ENCODE data around the gene LMOD2.
"Not testable (repeated sequence)": the region's sequence is repeated elsewhere in the genome, so short reads cannot be mapped to it uniquely, and the experiment has no call there.

Gene LMOD2, protein sequence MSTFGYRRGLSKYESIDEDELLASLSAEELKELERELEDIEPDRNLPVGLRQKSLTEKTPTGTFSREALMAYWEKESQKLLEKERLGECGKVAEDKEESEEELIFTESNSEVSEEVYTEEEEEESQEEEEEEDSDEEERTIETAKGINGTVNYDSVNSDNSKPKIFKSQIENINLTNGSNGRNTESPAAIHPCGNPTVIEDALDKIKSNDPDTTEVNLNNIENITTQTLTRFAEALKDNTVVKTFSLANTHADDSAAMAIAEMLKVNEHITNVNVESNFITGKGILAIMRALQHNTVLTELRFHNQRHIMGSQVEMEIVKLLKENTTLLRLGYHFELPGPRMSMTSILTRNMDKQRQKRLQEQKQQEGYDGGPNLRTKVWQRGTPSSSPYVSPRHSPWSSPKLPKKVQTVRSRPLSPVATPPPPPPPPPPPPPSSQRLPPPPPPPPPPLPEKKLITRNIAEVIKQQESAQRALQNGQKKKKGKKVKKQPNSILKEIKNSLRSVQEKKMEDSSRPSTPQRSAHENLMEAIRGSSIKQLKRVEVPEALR

DNA sequence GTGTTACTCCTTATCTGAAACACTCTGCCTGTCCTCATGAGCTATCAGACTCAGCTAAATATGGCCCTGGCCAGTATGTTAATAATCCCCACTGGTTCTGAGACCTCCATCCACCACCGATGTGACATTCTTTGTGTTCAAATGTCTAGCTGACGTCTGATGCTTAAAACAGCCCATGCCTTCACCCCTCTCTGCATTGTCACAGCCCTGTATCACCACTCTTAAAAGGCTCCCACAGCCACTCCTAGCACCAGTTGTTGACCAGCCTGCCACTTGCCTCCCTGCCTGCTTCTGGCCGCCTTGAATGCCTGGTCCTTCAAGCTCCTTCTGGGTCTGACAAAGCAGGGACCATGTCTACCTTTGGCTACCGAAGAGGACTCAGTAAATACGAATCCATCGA lies at the start of gene LMOD2:
Gene LMOD2 (plus strand): TSS at position 253 of the 400 bp plus-strand sequence. CDS start 98 bp downstream, at position 351.
- DNase-seq (ENCODE audit: low spot score), result no peak

DNA sequence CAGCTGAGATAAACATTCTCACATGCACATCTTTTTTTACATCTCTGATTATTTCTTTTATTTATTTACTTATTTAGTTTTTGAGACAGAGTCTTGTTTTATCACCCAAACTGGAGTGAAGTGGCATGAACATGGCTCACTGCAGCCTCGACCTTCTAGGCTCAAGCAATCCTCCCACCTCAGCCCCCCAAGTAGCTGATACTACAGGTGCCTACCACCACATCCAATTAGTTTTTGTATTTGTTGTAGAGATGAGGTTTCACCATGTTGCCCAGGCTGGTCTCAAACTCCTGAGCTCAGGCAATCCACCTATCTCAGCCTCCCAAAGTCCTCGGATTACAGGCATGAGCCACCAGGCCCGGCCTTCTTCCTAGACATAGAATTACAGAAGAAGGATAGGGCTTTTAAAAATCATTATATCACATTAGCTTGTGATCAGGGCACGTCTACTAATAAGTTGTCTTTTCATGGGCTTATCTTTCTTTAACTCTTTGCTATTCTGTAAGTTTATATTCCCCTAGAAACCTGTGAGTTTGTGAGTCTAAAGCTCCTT lies 48.2 kb upstream of the LMOD2 start:
- no peak for DNase-seq (ENCODE audit: low spot score)

DNA sequence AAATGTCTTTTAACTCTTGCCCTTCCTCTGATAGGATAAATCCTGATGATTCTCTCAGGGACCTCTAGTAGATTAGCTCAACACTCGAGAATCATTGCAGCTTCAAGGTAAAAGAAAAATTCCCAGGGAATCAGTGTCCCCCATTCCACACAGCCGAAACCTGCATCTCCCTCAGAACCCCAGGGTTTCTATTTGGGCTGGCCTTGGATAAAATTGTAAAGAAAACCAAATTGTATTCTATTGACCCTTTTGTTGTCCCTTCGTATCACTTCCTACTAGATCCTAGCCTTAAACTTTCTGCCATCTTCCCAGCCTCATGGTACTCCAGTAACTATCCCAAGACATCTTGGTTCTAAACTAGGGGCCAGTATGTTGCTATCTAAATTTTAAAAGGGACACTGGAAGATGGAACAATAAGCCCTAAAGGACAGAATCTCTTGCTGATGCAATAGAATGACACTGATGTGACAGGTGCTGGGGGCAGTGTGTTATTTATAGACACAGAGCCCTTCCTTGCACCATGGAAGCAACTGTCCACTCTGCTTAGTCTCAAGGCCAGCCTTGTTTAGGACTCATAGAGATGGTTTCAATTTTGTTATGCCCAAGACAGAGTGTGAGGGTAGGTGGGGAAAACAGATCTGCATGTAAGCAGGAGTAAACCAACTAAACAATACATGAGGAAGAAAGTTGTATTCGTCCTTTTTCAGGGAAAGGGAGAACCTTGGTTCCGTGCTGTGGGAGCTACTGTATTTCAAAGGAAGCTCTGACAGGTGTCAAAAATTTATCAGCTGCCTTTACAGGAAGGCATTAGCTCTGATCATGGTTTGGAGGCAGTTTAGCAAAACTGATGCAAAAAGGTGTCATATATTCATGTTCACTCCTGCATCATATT lies 46.4 kb upstream of the LMOD2 start:
- no peak for DNase-seq (ENCODE audit: low spot score)

DNA sequence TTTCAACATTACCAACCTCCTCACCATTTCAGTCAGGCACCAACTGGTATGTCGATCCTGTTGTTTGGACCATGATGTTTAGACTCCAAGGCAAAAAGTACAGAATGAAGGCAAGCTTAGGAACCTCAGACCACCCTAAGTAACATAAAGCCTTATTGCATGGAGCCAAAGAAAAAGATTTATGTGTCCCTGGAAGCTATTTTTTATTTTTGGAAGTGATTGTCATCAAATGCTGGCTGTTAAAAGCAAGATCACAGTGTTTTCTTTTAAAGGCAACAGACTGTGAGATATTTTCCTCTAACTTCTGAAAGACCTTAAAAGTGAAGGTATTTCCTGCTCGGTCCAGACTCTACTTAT lies 45.8 kb upstream of the LMOD2 start:
- no peak for DNase-seq (ENCODE audit: low spot score)

DNA sequence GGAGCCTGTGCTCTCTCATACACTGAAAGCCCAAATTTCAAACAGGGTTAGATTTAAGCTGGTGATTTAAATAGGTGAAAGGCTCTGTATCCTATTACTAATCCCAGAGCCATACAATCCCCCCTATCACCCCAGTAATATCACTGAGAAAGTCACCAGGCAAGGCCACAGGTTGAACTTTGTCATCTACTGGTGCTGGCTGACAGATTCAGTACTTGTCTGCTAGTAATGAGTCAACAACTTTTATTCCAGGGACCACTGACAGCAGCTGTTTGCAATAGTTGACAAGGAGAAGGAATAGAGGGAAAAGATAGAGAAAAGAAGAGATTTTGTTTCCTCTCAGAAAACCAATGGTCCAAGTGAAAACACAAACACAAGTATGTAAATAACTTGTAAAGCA lies 43.6 kb upstream of the LMOD2 start:
- no peak for DNase-seq (ENCODE audit: low spot score)

DNA sequence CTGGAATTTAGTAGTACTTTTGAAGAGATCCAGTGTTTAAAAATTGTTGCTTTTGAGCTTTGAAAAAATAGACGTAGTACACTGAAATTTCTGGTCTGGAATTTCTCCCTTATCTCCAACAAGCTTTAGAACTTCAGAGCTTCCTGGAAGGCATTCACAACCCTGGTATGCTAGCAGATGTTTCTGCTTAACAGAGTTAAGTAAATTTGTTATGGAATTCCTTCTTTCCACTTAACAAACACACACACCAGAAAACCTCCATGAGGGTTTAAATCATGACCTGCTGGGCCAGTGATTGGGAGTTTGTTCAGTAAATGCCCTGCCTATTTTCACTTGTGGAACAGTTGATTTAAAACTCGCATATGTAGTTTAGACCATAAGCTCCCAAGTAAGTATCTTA lies 40.3 kb upstream of the LMOD2 start:
- DNase-seq (ENCODE audit: low spot score), result no peak

DNA sequence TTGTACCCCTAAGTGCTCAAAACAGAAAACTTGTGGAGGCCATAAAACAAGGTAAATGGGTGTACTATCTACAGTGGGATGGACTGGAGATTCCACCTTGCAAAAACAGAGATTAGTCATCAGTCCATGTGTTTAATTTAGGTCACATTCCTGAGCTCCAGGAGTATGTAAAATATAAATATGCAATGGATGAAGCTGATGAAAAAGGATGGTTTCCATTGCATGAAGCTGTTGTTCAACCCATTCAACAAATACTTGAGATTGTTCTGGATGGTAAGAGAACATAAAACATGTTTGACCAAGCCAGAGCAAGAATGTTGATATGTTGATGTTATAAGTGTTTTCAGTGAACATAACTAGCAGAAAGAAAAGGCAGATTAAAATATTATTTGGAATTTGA lies 39.4 kb upstream of the LMOD2 start:
- DNase-seq (ENCODE audit: low spot score), result no peak

DNA sequence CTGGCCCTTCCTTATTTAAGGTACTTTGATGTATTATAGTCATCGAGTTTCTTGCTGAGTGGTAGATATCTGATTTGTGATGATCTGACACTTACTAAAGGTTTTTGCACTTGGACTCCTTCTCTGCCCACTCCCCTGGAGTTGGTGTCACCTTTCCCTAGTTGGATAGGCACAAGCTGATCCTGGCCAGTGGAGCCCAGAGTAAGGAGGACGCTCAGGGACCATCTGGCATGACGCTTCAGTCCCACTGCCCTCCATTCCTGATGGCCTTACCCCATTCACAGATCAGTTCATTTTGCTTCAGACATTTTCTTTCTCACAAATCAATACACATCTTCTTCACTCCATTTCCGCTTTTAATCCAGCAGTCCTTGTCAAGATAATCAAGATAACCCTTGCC lies 34.0 kb upstream of the LMOD2 start:
- no peak for DNase-seq (ENCODE audit: low spot score)

DNA sequence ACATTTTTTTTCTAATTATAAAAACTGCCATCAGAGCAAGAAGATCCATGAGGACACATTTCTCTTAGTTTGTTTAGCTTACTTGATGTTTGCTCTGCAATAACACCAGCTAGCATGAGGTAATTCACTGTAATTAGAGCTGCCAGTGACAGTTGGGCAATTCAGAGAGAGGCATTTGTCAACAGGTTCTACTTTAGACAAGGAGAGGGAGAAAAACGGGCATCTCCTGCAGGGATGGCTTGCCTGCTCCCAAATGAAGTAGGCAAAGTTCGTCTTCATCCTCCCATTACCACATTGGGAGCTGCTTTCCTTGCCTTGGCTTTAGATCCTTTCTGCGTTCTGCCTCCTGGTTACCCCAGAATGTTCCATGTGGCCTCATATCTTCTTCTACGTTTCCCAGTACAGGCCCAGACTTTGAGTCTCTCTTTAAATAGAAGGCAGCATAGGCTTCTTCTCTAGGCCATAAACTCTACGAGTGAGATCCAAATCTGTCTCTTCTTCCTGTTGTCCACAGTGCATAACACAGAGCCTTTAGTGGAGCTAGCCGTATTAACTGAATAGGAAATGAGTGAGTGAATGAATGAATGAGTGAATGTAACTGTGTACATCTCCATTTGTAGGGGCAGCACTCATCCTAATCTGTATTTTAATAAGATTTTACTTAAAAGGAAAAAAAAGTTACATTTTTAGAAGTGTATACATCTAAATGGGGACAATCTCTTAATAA lies 32.8 kb upstream of the LMOD2 start:
- DNase-seq (ENCODE audit: low spot score), result no peak

DNA sequence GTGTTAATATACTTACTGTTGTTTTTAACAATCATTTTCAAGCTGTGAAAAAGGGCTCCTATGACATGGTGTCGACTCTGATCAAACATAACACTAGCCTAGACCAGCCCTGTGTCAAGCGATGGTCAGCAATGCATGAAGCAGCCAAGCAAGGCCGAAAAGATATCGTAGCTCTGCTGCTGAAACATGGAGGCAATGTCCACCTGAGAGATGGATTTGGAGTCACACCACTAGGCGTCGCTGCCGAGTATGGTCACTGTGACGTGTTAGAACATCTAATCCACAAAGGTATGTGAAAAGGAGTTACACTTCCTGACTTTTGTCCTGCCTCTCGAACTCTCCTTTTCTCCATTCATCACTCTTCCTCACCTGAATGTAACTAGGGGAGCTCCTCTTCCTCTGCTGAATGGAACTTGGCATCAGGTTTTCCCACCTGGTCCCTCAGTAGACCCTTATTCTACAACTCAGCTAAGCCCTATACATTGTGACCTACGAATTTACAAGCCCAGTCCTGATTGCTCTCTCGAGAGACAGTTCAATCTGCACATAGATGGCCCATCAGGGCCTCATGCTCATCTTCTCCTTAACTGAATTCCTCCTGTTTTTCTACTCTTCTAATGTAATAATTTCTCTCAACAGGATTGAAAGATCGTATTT lies 31.0 kb upstream of the LMOD2 start:
- DNase-seq (ENCODE audit: low spot score), result peak; percentile 54

DNA sequence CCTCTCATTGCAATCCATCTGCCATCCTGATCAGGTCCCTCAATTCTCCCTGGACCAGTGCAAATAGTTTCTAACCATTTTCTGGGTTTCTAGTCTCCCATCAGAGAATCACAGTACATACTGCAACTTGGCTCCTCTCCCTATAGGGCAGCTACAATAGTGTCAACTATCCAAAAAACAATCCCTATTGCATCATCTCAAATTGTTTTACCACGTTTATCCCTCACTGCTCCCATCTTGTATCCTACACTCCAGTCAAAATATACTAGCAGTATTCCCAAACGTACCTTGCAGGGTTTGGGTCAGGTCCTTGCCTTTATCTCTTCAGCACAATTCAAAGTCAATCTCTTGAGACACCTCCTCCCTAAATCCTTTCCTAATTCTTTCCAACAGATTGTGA lies 30.4 kb upstream of the LMOD2 start:
- DNase-seq (ENCODE audit: low spot score), result no peak

DNA sequence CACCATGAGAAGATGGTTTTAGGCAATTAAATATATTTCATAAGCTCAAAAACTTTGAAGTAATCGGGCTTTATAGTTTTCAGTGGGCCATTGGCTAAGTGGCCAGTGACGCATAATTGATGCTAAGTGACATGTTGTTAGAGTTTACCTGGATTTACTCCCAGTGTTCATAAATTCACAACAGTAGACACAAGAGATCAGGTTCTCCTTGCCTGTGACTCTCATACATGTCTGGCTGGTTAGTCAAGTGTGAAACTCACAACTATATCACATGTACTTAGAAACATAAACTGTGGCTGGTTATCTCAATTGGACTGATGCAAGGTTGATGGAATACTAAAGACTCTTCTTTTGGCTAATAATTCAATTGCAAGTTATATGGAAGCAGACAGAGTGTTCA lies 27.8 kb upstream of the LMOD2 start:
- no peak for DNase-seq (ENCODE audit: low spot score)

DNA sequence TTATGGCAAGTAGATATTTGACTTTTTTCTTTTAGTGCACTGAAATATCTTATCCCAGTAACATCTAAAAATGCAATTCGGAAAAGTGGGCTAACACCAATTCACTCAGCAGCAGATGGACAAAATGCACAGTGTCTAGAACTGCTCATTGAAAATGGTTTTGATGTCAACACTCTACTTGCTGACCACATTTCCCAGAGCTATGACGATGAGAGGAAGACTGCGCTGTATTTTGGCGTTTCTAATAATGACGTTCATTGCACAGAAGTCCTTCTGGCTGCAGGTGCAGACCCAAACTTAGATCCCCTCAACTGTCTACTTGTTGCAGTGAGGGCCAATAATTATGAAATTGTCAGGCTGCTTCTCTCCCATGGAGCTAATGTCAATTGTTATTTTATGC lies 26.8 kb upstream of the LMOD2 start:
- DNase-seq (ENCODE audit: low spot score), result no peak

DNA sequence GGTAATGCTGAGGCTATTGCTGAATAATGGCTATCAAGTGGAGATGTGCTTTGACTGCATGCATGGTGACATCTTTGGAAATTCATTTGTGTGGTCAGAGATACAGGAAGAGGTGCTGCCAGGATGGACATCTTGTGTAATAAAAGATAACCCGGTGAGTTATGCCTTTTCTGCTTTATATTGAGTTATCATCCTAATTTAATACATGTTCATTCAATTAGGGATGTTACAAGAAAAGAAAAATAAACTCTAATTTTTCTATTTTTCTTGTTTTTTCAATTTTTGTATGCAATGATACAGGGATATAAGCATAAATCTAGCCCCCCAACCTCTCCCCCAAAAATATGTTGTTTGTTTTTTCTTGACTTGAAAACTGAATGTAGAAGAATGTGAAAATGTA lies 26.4 kb upstream of the LMOD2 start:
- DNase-seq (ENCODE audit: low spot score), result no peak

DNA sequence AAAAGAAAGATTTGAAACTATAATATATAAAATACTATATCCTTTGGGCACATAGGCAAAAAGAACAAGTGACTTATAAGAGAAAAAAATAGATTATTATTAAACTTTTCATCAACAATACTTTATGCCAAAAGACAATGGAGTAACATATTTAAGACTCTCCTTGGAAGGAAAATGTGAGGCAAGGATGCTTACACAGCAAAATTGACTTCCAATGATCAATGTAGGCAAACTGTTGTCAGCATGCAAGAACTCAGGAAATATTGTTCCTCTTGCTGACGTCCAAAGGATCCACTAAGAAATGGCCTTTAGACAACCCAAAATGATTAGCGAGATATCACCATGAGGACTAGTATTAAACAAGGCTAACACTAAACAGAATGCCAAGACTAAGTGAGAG lies 22.9 kb upstream of the LMOD2 start:
- DNase-seq (ENCODE audit: low spot score), result no peak

DNA sequence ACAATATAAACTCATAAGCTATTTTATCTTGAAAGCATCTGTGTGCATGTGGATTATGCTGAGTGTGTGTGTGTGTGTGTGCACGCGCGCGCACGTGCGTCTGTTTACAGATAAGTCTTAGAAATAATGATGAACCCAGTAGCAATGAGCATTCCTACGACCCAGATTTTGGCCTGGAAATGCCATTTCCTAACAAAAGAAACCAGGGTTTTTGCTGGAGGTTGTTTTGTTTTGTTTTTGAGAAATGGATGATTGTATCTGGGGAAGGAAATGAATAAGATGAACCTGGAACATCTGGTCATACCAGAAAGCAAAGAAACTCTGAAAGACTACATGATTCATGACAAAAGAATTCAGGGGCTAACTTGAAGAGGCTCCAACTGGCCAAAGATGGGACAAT lies 22.1 kb upstream of the LMOD2 start:
- no peak for DNase-seq (ENCODE audit: low spot score)

DNA sequence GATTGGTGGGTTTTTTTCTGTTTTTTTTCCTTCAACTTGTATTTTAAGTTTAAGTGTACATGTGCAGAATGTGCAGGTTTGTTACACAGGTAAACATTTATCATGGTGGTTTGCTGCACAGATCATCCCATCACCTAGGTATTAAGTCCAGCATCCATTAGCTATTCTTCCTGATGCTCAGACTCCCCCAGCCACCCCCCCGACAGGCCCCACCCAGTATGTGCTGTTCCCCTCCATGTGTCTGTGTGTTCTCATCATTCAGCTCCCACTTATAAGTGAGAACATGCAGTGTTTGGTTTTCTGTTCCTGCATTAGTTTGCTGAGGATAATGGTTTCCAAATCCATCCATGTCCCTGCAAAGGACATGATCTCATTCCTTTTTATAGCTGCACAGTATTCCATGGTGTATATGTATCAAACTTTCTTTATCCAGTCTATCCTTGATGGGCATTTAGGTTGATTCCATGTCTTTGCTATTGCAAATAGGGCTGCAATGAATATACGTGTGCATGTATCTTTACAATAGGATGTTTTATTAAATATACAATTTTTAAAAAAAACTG lies 21.6 kb upstream of the LMOD2 start:
- DNase-seq (ENCODE audit: low spot score), result not testable (repeated sequence)

DNA sequence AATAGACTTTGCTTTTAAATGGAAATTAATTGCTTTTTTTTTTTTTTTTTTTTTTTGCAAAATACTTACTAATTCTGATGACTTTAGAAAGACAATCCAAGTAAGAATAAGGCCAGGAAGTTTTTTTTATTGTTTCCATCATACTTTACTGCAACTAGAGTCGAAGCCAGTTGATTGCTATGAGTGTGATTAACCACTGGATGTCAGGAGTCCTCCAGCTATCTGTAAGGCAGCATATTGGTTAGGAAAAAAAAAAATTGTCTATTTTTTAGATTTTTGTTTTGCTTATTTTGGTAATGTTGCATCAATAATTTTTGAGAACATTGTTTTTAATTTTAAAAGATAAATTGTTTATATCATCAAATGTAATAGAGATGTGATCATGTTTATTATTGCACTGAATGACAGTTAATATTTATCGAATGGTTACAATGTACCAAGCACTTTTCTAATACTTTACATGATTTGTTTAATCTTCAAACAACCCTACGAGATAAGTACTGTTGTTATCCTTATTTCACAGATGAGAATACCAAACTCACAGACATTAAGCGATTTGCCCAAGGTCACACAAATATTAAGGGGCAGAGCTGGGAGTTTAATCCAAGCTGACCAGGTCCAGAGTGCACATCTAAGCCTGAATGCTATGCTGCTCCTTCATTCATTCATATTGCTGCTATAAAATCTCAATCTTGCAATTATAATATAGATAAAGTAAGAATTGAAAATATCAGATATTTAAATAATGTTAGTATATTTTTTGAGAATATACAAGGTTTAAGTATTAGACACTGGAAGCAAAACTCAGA lies 19.9 kb upstream of the LMOD2 start:
- DNase-seq (ENCODE audit: low spot score), result peak; percentile 39

DNA sequence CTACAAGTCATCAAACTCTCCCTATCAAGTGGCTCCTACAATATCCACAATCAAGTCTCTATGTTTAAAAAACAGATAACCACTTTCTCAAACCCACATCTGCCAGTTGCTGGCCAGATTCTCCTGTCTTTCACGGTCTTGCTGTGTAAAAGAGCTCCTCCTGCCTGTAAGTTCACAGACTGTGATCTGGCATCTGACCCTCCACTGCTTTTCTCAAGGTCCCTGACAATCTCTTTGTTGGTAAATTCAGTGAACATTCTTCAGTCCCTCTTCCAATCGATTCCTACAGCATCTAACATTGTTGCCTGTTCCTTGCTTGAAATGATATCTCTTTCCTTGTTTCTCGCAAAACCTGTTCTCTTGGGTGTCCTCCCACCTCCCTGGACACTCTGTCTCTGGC lies 18.5 kb upstream of the LMOD2 start:
- DNase-seq (ENCODE audit: low spot score), result no peak

DNA sequence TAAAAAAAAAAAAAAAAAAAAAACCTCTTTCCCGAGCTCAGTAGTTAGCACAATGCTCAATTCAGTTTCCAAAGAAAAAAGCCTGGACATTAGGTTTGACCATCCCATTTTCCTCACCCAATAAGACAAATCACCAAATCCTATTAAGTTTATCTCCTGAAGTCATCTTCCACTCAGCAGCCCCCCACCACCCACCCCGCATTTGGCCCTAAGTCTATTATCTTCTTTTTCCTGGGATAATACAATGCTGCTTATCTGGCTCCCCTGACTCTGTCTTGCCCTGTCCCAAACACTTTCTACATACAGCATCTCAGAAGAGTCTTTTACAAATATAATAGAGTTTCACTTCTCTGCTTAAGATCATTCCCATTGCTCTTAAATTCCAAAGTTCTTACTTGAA lies 17.8 kb upstream of the LMOD2 start:
- no peak for DNase-seq (ENCODE audit: low spot score)
